ENCODE measurements around the gene MPO. TPM values are rescaled to one million over a fixed set of nuclear protein-coding genes. Genes with fewer than 3 reads are reported as not detected.

Gene MPO
- total RNA-seq, 4 donors from 2014 or later = 0.18 to 0.32 (median 0.31) TPM; not detected in 1

DNA sequence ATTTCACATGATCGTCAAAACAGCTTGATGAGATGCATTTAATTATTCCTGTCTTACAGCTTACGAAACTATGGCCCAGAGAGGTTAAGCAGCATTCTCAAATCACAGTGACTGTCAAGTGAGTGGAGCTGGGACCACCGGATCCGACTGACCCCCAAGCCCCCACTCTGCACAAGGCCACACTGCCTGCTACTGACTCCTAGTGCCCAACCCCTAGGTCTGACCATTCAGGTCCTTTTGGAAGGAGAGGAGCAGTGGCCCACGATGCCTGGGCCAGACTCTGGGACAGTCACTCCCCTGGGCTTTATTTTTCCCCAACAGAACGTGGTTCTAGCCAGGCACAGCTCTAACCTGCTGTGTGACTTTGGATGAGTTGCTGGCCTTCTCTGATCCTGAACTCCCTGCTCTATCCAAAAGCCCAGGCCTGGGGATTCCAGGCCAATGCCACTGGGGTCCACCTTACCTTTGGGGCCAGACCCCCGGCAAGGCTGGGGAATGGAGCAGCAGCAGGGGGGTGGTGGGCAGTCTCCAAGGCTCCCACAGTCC, 38.0 kb upstream of the MPO start:
- no peak overlapping the region for H3K27ac ChIP-seq
- in situ Hi-C loops (cut with MboI; ENCODE audit: low sequenced_read_pairs in 4 of 4) (loop anchor here in 1 of 4 donors (25.0 kb wide), 1 partner anchor 94 kb away; the partner anchor contains the start of gene RNF43), intact Hi-C loops (cut with DNase I; ENCODE audit: low total_unique reads) (no loop called here)
- TF ChIP-seq POLR2A (IDR thresholded peaks at IDR 0.05) = no peak
- TF ChIP-seq, protein P1, sequence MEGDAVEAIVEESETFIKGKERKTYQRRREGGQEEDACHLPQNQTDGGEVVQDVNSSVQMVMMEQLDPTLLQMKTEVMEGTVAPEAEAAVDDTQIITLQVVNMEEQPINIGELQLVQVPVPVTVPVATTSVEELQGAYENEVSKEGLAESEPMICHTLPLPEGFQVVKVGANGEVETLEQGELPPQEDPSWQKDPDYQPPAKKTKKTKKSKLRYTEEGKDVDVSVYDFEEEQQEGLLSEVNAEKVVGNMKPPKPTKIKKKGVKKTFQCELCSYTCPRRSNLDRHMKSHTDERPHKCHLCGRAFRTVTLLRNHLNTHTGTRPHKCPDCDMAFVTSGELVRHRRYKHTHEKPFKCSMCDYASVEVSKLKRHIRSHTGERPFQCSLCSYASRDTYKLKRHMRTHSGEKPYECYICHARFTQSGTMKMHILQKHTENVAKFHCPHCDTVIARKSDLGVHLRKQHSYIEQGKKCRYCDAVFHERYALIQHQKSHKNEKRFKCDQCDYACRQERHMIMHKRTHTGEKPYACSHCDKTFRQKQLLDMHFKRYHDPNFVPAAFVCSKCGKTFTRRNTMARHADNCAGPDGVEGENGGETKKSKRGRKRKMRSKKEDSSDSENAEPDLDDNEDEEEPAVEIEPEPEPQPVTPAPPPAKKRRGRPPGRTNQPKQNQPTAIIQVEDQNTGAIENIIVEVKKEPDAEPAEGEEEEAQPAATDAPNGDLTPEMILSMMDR (IDR thresholded peaks at IDR 0.05 in 4 of 5, conservative IDR thresholded peaks at IDR 0.05 in 1 of 5) = no peak
- H3K36me3 ChIP-seq = no peaks in the 10 kb centered on the region
- ATAC-seq = no peak
- no peak overlapping the region for H3K4me3 ChIP-seq
- H3K4me1 ChIP-seq = no peaks in the 10 kb centered on the region
- no peaks in the 10 kb centered on the region for H3K9me3 ChIP-seq
- DNase-seq = no peak
- H3K27me3 ChIP-seq = no peaks in the 10 kb centered on the region

DNA sequence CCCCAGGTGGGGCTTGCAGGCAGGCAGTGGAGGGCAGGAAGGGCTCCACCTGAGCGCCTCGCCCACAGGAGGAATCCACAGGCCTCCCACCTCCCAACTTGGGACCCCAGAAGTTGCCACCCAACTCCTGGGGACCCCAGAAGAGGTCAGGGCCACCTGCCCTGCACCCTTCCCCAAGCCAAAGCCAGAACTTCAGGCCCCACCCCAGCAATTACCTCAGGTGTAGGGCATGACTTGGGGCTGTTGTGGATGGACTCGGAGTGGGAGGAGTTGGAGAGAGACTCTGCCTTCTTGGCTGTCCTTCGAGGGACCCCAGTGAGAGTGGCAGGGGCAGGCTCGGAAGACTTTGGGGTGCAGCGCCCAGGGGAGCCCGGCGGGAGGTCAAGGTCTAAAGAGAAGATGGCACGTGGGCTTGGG, 37.3 kb upstream of the MPO start:
- Histone ChIP-seq H3K27ac (no peak overlapping the region), H3K36me3 (no peaks in the 10 kb centered on the region), H3K9me3 (no peaks in the 10 kb centered on the region), H3K4me3 (no peak overlapping the region), H3K4me1 (no peaks in the 10 kb centered on the region), H3K27me3 (no peaks in the 10 kb centered on the region)
- intact Hi-C loops (cut with DNase I; ENCODE audit: low total_unique reads) (no loop called here), in situ Hi-C loops (cut with MboI; ENCODE audit: low sequenced_read_pairs in 4 of 4) (loop anchor here in 1 of 4 donors (25.0 kb wide), 1 partner anchor 94 kb away; the partner anchor contains the start of gene RNF43)
- DNase-seq (no peak), ATAC-seq (no peak)
- TF ChIP-seq, protein P1 (IDR thresholded peaks at IDR 0.05 in 4 of 5, conservative IDR thresholded peaks at IDR 0.05 in 1 of 5) = no peak
- TF ChIP-seq POLR2A (IDR thresholded peaks at IDR 0.05) = no peak

DNA sequence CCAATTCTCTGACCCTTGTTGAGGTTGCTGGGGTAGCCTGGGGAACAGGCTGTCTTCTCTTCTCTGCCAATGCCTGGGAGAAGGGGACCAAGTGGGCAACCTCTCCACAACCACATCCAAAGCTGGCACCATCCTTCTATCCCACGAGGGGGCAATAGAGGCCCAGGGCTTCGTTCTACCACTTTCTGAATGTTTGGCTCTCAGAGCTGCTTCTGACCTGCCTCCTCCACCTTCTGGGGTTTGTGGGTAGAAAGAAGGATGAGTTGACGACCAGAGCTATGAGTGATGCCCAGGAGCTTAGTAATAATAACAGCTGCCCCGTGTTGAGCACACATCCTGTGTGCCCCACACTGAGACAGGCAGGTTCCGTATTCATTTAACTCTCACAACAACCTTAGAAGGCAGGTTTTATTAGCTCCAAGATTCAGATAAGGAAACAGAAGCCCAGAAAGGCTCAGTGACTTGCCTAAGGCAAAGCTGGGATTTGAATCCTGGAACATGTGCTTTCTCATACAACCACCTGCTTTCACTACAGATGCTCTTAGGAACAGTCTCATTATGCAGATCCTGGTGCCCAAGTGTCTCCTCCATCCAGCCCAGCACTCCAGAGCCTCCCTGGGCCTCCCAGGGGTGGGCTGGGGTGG, 36.8 kb upstream of the MPO start:
- no peak overlapping the region for H3K4me3 ChIP-seq
- ATAC-seq = no peak
- H3K27me3 ChIP-seq = no peaks in the 10 kb centered on the region
- no peak overlapping the region for H3K27ac ChIP-seq
- DNase-seq = no peak
- H3K4me1 ChIP-seq = no peaks in the 10 kb centered on the region
- intact Hi-C loops (cut with DNase I; ENCODE audit: low total_unique reads) (no loop called here), in situ Hi-C loops (cut with MboI; ENCODE audit: low sequenced_read_pairs in 4 of 4) (loop anchor here in 1 of 4 donors (25.0 kb wide), 1 partner anchor 95 kb away; the partner anchor contains the start of gene RNF43)
- no peaks in the 10 kb centered on the region for H3K36me3 ChIP-seq
- TF ChIP-seq, protein P1 (IDR thresholded peaks at IDR 0.05 in 4 of 5, conservative IDR thresholded peaks at IDR 0.05 in 1 of 5) = peak in 1 of 5 experiments; percentile 15
- no peak for TF ChIP-seq POLR2A (IDR thresholded peaks at IDR 0.05)
- H3K9me3 ChIP-seq = no peaks in the 10 kb centered on the region

DNA sequence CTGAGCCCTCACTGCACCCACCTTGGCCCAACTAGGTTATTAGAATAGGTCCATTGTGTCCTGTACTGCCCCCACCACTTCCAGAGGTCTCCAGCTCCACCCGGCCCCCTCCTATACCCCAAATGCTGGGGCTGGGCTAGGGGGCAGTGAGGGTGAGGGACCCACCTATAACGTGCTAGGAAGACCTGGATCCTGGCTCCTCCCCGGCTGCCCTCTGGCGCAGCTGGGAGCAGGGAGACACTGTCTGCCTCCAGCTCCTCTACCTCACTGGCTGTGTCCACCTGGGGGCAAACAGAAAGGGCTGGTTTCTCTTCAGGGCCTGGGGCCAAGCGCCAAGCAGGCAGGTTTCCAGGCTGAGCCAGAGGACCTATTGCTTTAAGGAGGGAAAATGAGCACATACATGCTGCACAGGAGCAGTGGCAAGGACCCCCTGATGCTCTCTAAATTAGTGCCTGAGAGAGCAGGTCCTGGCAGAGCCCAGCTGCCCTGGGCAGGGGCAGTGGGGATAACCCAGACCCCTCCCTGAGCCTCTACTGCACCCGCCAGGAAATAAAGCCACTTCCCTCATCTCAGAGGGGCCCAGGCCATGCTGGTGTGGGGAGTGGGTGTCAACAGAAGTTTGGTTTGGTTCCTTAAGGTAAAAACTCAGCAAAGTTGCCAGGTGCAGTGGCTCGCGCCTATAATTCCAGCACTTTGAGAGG, 35.7 kb upstream of the MPO start:
- Histone ChIP-seq H3K4me1 (no peaks in the 10 kb centered on the region), H3K27me3 (no peaks in the 10 kb centered on the region), H3K27ac (no peak overlapping the region), H3K4me3 (no peak overlapping the region), H3K36me3 (no peaks in the 10 kb centered on the region), H3K9me3 (no peaks in the 10 kb centered on the region)
- in situ Hi-C loops (cut with MboI; ENCODE audit: low sequenced_read_pairs in 4 of 4) = loop anchor here in 1 of 4 donors (25.0 kb wide), 1 partner anchor 96 kb away; the partner anchor contains the start of gene RNF43
- ATAC-seq (no peak), DNase-seq (no peak)
- TF ChIP-seq POLR2A (IDR thresholded peaks at IDR 0.05) = no peak
- TF ChIP-seq, protein P1 (IDR thresholded peaks at IDR 0.05 in 4 of 5, conservative IDR thresholded peaks at IDR 0.05 in 1 of 5) = no peak
- intact Hi-C loops (cut with DNase I; ENCODE audit: low total_unique reads) = no loop called here
